GM12892 (cell line): Measurements from ENCODE around the gene FAM43A.

Source experiments
- POLR2A ChIP-seq: IDR thresholded peaks from 2 replicates; pipeline ENCODE4 v1.6.1; 2011; ENCODE audit warnings: low read depth, low read length, control low read depth
- POLR2AphosphoS5 ChIP-seq: IDR thresholded peaks from 2 replicates; pipeline ENCODE4 v1.6.1; 2011; ENCODE audit warnings: low read depth, low read length, control low read depth
- TAF1 ChIP-seq: IDR thresholded peaks from 2 replicates; pipeline ENCODE4 v1.6.1; 2011; ENCODE audit warnings: low read depth, mild to moderate bottlenecking, control low read depth, low read length, borderline replicate concordance

DNA sequence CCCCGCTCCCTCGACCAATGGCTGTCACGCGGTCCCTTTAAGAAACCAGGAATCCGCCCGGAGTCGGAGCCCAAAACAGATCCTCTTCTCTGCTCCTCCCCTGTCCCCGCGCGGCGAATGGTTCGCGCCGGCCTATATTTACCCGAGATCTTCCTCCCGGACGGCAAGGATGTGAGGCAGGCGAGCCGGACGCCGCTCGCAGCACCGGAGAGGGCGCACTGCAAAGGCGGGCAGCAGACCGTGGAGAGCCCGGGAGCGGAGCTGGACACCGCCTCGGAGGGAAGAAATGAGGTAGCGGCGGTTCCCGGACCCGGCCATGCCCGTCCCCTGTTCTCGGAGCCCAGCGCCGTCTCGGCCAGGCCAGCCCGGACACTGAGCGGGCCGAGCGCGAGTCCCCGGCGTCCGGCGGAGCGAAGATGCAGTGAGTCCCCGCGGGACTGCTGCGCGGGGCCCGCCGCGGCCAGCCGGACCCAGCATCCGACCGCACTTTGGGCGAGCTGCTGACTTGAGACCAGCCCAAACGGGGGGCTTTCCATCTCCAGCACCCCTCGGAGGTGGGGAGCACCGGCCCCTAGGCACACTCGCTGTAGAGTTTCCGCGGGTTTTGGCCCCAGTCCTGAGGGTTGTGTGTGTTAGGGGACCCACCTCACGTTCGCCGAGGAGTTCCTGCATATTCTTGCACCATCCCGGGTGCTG lies at the start of gene FAM43A:
- TF ChIP-seq POLR2AphosphoS5, result peak; percentile 97
- peak; percentile 92 for TF ChIP-seq TAF1
- peak; percentile 100 for TF ChIP-seq POLR2A
